ENCODE measurements around the gene CBFA2T2.

Gene CBFA2T2

GRCh38 chr20:33664762-33665144 is 174.9 kb downstream of the CBFA2T2 start:
- in situ Hi-C loops (cut with HindIII; ENCODE audit: low sequenced_read_pairs): no loop called here
- H3K4me3 ChIP-seq (ENCODE audit: low read depth, low read length): no peak overlapping the region
- TF ChIP-seq, protein P1, sequence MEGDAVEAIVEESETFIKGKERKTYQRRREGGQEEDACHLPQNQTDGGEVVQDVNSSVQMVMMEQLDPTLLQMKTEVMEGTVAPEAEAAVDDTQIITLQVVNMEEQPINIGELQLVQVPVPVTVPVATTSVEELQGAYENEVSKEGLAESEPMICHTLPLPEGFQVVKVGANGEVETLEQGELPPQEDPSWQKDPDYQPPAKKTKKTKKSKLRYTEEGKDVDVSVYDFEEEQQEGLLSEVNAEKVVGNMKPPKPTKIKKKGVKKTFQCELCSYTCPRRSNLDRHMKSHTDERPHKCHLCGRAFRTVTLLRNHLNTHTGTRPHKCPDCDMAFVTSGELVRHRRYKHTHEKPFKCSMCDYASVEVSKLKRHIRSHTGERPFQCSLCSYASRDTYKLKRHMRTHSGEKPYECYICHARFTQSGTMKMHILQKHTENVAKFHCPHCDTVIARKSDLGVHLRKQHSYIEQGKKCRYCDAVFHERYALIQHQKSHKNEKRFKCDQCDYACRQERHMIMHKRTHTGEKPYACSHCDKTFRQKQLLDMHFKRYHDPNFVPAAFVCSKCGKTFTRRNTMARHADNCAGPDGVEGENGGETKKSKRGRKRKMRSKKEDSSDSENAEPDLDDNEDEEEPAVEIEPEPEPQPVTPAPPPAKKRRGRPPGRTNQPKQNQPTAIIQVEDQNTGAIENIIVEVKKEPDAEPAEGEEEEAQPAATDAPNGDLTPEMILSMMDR (IDR thresholded peaks at IDR 0.05; ENCODE audit: low read depth, low read length): no peak
- no peak for DNase-seq (ENCODE audit: low read depth, low spot score)

DNA sequence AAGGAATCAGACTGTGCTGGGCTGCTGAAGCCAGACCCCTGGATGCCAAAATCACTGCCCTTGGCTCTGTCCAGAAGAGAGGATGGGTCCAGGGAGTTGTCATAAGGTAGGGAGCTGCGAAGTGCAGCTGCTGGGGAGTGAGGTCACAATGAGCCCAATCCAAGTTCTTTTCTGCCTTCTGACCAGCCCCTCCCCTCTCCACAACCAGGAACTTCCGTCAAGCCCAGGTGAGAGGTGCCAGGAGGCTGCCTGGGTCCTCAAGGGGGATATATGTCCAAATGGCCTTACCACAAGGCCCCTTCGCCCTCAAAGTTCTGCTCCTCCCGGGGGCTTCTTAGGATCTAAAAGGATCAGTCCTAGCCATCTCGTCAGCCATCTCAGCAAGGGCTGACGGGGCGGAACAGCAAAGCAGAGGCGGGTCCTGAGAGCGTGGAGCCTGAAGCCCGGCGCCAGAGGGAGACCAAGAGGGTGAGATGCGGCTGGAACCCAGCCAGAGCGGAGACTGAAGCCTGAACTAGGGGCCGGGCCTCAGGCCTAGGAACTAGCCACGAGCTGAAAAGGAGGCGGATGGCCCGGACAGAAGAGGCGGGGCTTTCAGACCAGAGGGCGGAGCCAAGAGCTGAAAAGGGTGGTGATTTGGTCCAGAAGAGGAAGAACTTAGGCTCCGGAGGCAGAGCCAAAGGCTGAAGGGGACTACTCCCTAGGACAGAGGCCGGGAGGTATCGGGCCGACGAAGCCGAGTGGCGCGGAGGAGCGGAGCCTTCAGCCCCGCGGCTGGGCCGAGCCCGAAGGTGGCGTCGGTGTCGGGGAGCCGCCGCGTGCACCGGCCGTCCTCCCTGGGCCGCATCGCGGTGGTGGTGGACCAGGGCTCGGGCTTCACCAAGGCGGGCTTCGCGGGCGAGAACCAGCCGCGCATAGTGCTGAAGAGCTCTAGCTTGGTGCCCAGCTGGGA is 176.7 kb downstream of the CBFA2T2 start, which contains the start of gene ACTL10:
Gene ACTL10 (plus strand): TSS at position 651 of the 952 bp plus-strand sequence. CDS start 555 bp downstream, outside the sequence.
- peak within 1 kb of the TSS; percentile 40 for H3K4me3 ChIP-seq (ENCODE audit: low read depth, low read length)
- in situ Hi-C loops (cut with HindIII; ENCODE audit: low sequenced_read_pairs): no loop called here
- TF ChIP-seq, protein P1 (IDR thresholded peaks at IDR 0.05; ENCODE audit: low read depth, low read length): peak; percentile 49
- peak; percentile 98 for DNase-seq (ENCODE audit: low read depth, low spot score)

DNA sequence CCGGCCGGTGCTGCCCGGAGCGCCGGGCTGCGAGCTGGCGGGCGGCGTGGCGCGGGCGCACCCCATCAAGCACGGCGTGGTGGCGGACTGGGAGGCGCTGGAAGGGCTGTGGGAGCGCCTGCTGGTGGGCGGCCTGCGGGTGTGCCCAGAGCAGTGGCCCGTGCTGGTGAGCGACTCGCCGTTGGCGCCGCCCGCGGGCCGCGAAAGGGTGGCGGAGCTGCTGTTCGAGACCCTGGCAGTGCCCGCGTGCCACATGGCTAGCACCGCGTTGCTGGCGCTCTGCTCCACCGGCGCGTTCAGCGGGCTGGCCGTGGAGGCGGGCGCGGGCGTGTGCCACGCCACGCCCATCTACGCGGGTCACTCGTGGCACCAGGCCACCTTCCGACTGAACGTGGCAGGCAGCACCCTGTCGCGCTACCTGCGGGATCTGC is 177.4 kb downstream of the CBFA2T2 start:
- DNase-seq (ENCODE audit: low read depth, low spot score): no peak
- peak overlapping the region; percentile 40 for H3K4me3 ChIP-seq (ENCODE audit: low read depth, low read length)
- TF ChIP-seq, protein P1 (IDR thresholded peaks at IDR 0.05; ENCODE audit: low read depth, low read length): no peak
- in situ Hi-C loops (cut with HindIII; ENCODE audit: low sequenced_read_pairs): no loop called here

DNA sequence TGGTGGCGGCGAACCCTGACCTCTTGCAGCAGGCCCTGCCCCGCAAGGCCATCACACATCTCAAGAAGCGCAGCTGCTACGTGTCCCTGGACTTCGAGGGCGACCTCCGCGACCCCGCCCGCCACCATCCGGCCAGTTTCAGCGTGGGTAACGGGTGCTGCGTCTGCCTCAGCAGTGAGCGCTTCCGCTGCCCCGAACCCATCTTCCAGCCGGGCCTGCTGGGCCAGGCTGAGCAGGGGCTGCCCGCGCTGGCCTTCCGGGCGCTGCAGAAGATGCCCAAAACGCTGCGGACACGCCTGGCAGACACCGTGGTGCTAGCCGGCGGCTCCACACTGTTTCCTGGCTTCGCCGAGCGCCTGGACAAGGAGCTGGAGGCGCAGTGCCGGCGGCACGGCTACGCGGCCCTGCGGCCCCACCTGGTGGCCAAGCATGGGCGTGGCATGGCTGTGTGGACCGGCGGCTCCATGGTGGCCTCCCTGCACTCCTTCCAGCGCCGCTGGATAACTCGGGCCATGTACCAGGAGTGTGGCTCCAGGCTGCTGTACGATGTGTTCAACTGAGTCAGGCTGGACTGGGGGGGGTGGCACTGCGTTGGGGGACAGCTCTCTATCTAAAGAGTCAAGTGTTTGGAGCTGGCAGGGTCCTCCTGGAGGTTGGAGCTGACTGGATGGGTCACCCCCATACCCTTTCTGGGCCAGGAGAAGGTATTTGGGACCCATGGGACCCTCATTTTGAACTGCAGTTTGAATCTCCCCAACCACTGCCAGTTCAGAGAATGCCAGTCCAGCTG is 178.0 kb downstream of the CBFA2T2 start:
- in situ Hi-C loops (cut with HindIII; ENCODE audit: low sequenced_read_pairs): no loop called here
- DNase-seq (ENCODE audit: low read depth, low spot score): peak; percentile 71
- H3K4me3 ChIP-seq (ENCODE audit: low read depth, low read length): peak overlapping the region; percentile 29
- TF ChIP-seq, protein P1 (IDR thresholded peaks at IDR 0.05; ENCODE audit: low read depth, low read length): peak; percentile 86

GRCh38 chr20:33668466-33669155 is 178.7 kb downstream of the CBFA2T2 start:
- in situ Hi-C loops (cut with HindIII; ENCODE audit: low sequenced_read_pairs): no loop called here
- no peak overlapping the region for H3K4me3 ChIP-seq (ENCODE audit: low read depth, low read length)
- TF ChIP-seq, protein P1 (IDR thresholded peaks at IDR 0.05; ENCODE audit: low read depth, low read length): no peak
- no peak for DNase-seq (ENCODE audit: low read depth, low spot score)

DNA sequence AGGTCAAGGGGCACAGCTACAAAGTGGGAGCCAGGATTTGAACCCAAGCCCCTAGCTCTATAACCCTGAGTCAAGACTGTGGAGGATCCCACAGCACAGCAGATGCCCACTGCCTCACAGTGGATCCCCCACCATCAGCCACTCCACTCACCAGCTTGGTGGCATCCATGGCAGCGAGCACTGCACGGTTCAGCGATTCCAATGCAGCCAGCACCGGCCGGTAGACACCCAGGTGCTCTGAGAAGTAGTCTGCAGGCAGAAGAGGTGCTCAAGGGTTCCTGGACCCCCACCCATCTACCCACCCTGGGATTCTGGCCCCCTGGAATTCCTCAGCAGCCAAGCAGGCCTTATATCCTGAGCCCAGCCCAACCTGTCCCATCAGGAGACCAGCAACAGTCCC is 179.3 kb downstream of the CBFA2T2 start:
- in situ Hi-C loops (cut with HindIII; ENCODE audit: low sequenced_read_pairs): no loop called here
- no peak overlapping the region for H3K4me3 ChIP-seq (ENCODE audit: low read depth, low read length)
- DNase-seq (ENCODE audit: low read depth, low spot score): no peak
- TF ChIP-seq, protein P1 (IDR thresholded peaks at IDR 0.05; ENCODE audit: low read depth, low read length): no peak
